Measurements from ENCODE around the gene B4GALNT3.

B4GALNT3 gene

DNA sequence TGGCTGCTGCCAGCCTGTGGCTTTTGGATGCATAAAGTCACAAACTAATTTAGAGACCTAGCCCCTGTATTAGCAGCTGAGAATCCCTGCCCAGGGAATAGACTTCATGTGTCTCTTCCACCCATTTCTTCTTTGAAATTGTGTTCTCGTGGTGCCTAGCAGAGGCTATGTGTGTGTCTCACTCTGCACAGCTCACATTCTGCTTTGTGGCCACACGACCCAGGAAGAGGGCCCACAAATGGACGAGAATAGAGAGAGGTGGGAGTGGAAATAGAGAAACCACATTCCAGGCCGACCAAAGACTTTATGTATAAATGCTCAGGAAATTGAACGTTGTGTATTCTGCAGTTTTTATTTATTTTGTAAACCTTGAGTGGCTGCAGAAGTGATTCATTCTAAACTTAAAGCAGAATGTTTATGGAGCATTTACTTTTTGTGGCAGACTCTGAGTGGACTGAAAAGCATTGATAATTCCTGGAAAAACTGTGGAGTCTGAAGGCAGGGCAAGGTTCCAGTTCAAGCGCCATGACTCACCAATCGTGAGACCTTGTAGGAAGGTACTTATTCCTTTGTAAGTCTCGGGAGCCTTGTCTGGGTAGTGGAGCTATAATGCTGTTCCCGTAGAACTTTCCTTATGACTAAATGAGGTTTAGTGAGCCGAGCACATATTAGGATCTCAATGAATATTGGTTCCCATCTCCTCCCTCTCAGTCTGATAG is 9.1 kb downstream of the B4GALNT3 start:
- no peak for DNase-seq

DNA sequence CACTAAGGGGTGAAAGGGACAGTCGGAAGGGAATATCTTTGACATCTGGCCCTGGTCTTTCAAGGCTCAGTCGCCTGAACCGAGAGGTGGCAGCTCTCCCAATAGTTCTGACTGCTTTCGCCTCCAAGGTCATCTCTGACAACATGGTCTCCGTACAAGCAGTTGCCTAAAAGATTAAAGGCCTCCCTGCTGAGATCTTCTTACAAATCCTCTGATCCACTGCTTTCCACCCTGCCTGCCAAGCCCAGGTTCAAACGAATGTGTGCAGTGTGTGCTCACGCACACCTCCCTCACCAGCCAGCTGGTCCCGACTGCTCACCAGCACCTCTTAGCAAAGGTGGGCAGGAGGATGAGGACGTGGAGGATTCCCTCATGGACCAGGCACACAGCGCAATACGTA is 10.4 kb downstream of the B4GALNT3 start:
- no peak for DNase-seq

DNA sequence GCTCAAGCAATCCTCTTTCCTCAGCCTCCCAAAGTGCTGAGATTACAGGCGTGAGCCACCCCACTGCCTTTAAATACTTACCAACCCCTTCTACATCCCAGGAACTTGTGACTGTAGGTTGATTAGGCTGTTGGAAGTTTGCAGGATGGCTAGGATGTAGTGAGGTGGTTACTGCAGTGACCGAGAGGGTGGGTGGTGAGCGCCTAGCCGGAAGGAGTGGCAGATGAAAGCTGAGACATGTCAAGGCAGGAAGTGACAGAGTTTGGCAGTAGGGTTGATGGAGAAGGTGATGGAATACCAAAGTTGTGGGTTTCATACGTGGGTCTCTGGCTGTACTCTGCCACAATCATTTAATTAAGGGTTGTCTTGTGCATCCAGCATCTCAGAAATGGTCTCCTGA is 13.5 kb downstream of the B4GALNT3 start:
- no peak for DNase-seq

DNA sequence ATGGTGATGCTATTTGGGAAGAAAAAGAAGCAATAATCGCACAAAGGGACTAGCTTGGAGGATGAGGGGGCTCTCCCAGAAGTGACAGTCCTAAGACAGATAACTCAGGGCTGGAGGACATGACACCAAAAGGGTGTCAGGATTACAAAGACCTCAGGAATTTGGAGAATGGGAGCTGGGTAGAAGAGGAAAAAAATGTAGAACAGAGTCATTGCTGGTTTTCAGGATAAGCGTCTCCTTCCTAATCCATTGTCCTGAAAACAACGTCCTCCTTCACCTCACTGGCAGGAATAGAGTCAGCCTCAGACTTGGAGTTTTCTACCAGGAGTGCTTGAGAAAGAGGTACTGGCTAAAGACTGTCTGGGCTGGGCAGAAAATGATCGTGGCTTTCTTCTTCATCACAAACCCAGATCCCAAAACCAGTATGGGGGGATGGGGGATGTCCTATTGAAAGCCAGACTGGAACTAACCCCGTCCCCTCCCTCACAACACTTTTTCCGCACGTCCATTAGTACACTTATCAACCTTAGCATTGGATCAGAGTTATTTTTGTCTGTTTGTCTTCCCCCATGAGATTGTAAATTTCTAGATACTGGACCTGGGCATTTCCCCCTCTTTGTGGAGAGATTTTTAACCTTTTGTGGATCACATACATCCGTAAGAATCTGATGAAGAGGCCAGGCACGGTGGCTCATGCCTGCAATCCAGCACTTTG is 14.3 kb downstream of the B4GALNT3 start:
- DNase-seq: no peak

DNA sequence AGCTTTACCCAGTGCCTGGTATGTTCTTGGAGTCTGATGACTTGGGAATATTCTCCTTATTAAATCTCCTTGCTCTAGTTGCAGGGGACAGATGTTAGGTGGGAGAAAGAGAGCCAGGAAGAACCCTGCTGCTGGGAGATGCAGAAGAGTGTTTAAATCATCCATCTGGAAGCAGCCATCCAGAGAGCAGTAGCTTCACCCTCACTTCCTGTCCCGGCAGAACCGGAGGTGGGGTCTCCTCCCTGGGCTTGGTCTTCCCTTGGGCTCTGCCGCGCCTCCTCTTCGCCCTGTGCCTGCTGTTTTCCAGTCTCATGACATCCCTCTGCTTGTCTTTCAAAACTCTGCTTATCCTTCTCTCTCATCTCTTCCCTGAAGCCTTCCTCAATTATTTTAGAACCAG is 15.5 kb downstream of the B4GALNT3 start:
- DNase-seq: no peak

DNA sequence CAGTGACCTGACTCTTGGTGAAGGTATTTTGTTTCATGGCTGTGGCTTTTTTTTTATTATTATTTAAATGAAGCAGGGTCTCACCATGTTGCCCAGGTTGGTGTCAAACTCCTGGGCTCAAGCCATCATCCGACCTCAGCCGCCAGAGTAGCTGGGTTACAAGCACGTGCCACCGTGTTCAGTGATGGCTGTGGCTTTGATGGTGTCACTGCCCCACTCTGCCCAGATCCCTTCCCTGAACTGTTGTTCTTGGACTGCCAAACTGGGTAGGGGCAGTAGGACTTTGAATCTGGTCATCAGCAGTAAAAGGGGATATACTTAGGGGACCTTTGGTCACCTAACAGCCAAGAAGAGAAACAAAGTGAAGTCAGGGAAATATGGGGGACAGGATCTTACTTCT is 19.4 kb downstream of the B4GALNT3 start:
- DNase-seq: no peak

DNA sequence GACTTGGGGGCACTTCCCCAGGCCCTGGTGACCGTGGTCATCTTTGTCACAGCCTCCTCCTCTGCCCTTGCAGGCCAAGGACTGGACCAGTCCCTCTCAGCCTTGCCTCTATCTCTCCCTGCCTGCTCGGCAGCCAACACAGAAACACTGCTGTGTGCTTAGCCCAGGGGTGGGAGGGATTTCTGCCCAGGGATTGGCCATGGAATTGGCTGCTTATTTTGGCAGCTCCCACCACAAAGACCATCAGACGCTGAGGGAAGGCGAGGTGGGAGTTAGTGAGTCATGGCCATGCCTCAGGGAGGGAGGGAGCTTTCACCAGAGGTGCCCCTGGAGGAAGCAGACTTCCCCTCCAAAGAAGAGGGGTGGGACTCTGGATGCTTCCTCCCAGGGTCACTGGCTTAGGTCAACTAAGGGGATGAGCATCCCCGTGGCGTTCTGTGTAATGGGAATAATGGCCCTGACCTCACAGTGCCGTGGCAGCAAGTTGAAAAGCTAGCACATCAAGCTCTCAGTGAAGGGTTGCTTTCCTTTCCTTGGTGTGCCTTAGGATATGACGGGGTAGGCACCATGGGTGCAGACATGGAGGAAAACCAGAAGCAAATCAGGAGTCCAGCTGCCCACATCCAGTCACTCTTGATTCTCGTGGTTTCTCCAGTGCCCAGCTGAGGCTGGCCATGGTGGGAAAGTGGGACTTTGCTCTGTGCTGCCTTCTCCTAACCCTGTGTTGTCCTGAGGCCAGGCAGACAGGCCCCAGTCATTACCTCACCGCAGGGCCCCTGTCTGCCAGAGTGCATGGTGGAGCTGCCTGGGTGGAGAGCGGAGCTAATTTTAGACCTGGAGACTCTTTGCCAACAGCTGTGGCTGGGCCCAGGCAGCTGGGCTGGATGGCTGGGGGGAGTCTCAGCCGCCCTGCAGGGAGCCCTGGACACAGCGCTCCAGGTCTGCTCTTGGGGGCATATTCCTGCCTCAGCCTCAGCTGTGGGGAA is 21.4 kb downstream of the B4GALNT3 start:
- DNase-seq: no peak

DNA sequence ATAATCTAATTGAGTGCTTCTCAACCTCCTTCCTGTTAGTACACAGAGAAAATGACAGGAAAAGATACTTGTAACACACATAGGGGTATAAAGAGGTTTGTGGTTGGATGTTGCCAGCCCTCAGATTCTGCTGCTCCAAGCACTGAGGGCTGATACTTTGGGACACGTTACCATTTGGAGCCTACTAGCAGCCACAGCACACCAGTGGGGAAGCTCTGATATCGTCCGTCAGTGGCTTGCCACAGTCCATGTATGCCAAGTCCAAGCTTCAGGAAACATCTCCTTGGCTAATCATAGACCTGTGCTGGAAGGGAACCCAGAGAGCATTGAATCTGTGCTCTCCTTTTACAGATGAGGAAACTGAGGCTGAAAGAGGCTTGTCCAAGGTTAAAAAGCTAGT is 22.3 kb downstream of the B4GALNT3 start:
- no peak for DNase-seq

DNA sequence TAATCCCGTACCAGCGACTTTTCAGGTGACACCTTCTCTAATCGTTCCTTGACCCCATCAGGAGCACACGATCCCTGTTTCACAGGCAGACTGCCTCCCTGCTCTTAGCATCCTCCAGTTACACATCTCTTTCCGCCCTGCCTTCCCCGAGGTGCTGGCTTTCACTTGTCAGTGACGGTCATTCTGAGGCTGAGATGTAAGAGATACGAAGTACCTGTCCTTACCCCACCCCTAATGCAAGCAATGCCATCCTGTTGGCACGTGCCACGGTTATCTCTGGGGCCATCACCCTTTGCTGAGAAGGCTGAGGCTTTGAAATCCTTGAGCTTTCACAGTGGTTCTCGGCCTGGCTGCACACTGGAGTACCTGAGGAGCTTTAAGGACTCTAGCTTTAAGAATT is 24.4 kb downstream of the B4GALNT3 start:
- DNase-seq: no peak

DNA sequence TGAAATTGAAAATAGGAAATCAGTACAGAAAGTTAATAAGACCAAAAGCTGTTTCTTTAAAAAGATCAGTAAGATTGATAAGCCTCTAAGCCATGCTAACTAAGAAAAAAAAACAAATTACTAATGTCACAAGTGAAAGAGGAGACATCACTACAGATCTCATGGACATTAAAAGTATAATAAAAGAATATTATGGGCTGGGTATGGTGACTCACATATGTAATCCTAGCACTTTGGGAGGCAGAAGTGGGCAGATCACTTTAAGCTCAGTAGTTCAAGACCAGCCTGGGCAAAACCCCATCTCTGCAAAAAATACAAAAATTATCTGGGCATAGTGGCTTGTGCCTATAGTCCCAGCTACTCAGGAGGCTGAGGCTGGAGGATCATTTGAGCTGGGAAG is 30.5 kb downstream of the B4GALNT3 start:
- no peak for DNase-seq

DNA sequence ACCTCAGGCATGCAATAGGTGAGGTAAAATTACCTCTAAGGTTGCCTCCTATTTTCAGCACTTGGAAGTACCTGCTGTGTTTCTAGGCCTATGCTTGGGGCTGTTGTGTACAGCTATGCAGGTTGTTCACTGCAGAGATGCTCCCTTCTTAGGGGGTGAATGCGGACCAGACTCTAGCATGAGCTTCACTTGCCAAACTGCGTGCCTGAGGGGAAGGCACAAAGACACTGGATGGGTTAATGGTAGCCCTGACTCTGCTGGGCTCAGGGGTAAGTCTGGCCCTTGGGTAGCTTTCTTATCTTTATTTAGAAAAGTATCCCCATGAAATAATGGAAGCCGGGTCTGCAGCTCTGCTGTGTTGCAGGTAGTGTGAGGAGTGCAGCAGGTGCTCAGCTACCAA is 35.7 kb downstream of the B4GALNT3 start:
- DNase-seq: no peak

DNA sequence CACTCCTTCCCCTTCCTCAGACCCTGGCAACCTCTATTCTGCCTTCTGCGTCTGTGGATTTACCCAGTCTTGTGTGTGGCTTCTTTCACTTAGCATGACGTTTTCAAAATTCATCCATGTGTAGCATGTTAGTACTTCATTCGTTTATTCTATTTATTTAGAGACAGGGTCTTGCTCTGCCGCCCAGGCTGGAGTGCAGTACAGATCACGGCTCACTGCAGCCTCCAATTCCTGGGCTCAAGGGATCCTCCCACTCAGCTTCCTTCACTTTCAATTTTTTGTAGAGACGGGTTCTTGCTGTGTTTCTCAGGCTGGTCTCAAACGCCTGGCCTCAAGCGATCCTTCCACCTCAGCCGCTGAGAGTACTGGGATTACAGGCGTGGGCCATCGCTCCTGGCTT is 37.0 kb downstream of the B4GALNT3 start:
- no peak for DNase-seq

DNA sequence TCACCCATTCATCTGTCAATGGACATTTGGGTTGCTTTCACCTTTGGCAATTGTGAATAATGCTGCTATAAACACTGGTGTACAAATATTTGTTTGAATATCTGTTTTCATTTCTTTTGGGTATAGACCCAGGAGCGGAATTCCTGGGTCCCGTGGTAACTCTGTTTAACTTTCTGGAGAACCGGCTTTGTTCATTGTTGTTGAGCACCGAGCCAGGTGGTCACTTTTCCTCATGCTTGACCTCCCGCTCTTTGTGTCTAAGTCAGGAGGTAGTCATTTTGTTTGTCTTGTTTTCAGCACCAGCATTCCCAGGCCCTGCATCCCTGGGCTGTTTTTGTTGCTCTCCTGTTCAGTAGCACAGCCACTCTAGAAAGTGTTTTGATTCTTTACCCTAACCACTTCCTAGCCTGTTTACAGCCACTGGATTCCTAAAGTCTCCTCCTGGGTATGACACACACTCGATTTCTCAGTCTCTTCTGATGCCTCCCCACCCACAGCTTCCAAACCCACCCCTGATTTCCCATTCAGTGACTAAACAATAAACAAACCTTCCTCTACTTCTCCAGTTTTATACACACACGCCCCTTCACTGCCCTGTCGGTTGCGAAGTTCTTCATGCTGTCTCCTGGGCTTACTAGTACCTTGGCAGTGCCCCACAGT is 37.9 kb downstream of the B4GALNT3 start:
- DNase-seq: no peak

DNA sequence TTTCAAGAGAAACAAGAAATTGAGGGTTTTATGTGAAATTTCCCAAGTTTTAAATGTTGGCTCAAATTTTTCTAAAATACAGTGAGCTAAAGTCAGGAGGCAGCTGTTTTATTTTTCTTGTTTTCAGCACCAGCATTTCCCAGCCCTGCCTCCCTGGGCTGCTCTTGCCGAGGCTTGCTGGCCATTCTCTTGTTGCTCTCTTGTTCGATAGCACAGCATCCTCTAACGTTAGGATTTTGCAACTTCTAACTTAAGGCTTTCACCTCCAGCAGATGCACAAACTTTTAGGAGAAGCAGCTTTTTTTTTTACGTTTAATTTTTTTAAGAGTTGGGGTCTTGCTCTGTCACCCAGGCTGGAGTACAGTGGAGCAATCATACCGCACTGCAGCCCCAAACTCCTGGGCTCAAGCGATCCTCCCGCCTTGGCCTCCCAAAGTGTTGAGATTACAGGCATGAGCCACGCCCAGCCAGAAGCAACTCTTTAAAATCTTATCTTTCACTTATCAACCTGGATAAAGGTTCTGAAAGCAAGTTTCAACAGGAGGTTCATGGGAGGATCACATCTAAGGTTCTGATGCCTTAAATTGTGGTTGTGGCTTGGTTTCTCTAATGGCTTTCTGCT is 40.2 kb downstream of the B4GALNT3 start:
- DNase-seq: no peak

DNA sequence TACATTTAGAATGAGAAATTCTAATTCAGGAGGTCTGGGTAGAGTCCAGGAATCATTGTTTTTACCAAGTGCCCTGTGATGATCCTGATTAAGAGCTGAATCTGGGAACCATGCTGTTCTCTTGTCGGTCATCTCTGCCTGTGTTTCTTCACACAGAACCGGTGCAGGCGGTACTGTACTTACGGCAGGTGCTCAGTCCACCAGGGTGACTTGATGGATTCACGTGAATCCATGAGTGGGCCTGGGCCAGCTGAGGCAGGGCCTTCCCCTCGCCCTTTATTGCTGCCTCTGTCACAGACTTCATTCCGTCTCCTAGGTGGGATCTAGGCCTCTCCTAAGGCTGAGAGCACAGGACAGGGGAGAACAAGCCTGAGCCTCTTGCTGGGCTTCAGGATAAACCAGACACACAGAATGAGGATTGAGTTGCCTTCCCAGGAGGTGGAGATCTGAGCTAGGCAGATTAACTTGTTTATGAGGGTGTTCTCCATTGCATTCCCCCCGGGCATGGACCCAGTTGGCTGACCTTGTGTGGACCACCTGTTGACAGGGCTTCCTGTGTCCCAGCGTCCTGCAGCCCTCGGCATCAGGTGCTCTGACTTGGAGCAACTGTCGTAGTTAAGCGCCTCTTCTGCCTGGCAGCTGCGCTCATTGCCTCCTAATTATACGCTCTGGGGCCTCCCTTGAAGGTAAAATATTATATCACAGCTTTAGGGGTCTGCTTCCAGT is 42.1 kb downstream of the B4GALNT3 start:
- no peak for DNase-seq

DNA sequence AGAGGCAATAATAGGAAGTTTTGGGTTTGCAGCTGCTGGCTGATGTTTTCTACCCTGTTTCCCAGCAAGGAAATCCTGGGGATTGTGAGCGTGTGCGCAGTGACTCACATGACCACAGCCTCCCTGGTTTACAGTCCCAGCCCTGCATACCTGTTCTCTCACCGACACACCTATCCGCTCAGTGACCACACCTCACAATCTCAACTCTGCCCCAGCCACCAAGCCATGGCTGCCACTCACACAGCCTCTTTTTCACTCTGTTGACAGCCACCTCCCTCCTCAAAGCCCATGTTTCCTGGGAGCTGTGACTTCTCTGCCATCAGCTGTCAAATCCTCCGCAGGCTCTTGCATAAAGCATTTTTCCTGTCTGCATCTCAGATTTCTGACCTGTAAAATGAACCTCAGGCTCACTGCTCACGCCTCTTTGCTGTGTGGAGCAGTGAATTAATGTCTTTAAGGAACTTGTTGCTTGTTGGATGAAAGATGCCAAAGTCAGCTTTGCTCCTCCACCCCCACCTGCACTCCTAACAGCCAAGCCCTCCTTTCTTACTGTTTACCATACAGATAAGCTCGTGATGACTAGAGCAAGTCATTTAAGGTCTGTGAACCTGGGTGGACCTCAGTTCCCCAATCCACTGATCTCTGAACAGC is 43.5 kb downstream of the B4GALNT3 start:
- DNase-seq: no peak

DNA sequence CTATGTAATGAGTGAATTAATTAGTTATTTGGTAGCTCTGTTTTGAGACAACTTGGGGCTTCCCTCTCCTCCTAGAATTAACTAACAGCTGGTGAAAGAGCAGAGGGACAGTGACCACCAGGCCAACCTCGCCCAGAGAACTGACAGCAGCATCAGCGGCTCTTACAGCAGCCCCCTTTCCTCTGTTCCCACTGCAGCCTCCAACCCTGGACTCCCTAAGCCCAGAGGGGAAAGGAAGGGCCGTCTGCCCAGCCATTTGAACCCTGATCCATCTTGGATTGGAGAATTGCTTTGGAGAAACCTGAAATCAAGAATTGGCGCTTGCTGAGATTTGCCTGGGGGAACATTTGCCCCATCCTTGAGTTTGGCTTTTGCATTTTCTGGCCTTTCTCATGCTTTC is 45.5 kb downstream of the B4GALNT3 start:
- DNase-seq: no peak

DNA sequence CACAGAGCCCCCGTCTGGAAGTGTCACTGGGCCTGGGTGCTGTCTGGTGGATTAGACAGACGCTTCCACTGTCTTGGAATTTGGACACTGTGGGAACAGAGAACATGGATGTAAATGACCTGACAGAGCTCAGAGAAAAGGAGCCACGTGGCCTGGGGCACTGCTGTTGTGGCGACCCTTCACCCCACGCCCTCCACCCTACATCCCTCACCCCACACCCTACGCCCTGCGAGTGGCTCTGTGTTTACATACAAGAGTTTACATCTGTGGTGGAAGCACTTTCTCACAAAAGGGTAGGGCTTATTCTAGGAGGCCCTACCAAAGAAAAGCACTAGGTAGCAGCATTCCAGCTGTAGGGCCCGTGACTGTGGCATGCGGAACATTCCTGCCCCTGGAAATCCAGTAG is 47.7 kb downstream of the B4GALNT3 start:
- DNase-seq: no peak

DNA sequence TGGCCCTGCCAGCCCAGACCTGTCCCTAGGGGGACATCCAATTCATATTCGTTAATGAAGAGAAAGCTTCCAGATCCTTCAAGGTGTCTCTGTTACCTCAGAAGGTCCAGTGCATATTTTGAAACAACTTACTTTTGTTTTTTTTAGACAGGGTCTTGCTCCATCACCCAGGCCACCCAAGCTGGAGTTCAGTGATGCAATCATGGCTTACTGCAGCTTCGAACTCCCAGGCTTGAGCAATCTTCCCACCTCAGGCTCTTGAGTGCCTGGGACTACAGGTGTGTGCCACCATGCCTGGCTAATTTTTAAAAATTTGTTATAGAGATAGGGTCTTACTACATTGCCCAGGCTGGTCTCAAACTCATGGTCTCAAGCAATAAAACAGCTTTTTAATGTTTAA is 48.4 kb downstream of the B4GALNT3 start:
- no peak for DNase-seq

DNA sequence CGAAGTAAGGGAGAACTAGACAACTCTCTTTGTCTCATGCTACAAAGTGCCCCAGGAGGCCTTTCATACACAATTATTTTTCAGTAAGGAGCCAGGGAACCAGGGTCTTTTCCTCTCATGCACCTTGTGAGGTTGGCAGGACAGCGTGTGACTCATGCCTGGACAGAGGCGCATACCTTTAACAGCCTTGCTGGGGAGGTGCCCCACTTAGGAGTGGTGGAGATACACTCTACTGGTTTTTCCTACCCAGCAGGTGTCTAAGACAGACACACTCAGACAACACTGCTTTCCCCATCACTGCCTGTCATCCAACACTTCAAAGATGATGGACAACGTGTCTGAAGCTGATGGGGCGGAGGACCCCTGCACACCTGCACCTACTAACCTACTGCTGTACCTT is 49.1 kb downstream of the B4GALNT3 start:
- DNase-seq: no peak

DNA sequence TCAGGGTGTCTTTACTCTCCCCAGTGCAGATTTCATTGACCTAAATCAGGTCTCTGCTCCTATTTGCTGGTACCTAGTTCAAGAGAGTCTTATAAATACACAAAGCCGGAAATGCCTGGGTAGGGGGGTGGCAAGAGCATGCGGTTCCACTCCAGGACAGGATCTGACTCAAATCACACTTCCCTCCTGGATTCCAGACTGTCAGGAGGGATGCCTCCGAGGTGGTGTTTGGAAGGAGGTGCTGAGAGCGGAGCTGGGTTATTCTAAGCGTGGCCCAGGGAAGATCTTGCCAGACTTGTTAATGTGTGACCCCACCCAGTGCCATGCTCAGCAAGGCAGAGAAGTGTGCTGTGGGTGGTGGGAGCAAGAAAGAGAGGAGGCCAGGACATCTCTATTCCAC is 49.8 kb downstream of the B4GALNT3 start:
- no peak for DNase-seq

All from activated gamma-delta T cell treated with Interleukin-2 at 50 U/mL for 16 hours (primary cell).